Ascending aorta (tissue), 2 donors: ENCODE results near the gene MOCS3. TPM values are rescaled to one million over a fixed set of nuclear protein-coding genes. Genes with fewer than 3 reads are reported as not detected.
A peak's percentile ranks its signal among the peaks of the same experiment; 100 is the strongest.

Experiments
- DNase-seq, 2 donors: peaks; one replicate each; pipeline ENCODE4 v3.0.0-alpha.2; 2019; ENCODE audit warnings: low spot score in 2 of 2
- H3K27ac ChIP-seq, 2 donors: fragments of 200-600 bp; sonication (generic); one replicate each; pipeline ENCODE4 v1.5.1; 2016 to 2017; ENCODE audit warnings: mild to moderate bottlenecking in 1 of 2
- H3K27me3 ChIP-seq: fragments of 200-600 bp; sonication (generic); one replicate; pipeline ENCODE4 v1.5.1; 2017
- H3K36me3 ChIP-seq, 2 donors: fragments of 200-600 bp; sonication (generic); one replicate each; pipeline ENCODE4 v1.5.1; 2016
- H3K4me1 ChIP-seq, 2 donors: fragments of 200-600 bp; sonication (generic); one replicate each; pipeline ENCODE4 v1.5.1; 2016 to 2017; ENCODE audit warnings: mild to moderate bottlenecking in 1 of 2
- H3K4me3 ChIP-seq, 2 donors: fragments of 200-600 bp; sonication (generic); one replicate each; pipeline ENCODE4 v1.5.1; 2016 to 2017; ENCODE audit warnings: mild to moderate bottlenecking in 1 of 2
- H3K9me3 ChIP-seq, 2 donors: fragments of 200-600 bp; sonication (generic); one replicate each; pipeline ENCODE4 v1.5.1; 2016
- intact Hi-C: fragments of 100-400 bp; cut with DNase I; formaldehyde crosslinking; loops from one replicate; pipeline ENCODE4 v1.15.1; 2023
- total RNA-seq: library from RNA; depleted of rRNA; stranded (reverse); fragments of >200 nt; gene quantifications from one replicate; pipeline ENCODE4 v1.1.0, GENCODE V29; 2016
- TF ChIP-seq, protein P1 (sequence below), 3 experiments: fragments of 200-600 bp in 2 of 3; fragments of 450-650 bp in 1 of 3; sonication (generic) in 2 of 3; IDR thresholded peaks; one replicate each; pipeline ENCODE4 v1.5.1; 2016 to 2019; ENCODE audit warnings: antibody characterized with exemption in 3 of 3, mild to moderate bottlenecking in 1 of 3, moderate library complexity in 1 of 3

Gene MOCS3
- total RNA-seq, 1 donor from 2014 or later = 4.7 TPM

DNA sequence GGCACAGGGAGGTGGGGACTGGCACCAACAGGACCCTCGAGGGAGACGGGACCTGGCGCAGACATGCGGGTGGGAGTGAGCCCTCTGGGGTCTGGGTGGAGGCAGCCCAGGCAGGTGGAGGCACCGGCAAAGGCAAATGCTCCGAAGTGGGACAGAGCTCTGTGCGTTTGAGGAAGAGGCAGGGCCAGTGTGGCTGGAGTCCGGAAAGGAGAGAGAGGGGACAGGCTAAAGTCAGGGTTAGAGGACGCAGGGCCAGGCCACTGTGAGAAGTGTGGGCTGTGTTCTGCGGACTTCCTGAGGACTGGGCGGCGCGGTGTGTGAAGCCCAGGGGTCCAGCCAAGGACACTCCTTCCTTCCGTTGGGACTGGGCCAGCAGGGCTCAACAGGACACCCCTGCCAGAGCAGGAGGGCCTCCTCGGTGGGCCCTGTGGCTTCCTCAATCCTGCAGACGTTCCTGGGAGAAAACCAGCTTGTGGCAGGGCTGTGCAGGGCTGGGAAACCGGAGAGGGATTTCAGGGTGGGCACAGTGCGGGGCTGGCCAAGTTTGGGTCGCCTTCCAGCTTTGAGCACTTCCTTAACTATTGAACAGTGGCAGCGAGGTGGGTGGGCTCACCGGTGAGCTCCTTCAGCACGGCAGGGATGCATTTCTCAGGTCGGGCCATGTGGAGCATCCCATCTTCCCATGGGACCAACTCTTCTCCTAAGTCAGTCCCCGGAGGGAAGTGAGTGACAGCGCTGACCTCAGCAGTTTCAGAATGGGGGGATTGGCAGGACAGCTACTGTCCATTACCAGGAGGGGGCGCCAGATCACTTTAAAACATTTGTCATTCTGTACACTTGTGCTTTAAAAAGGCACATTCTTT is 22.5 kb downstream of the MOCS3 start:
- TF ChIP-seq, protein P1, sequence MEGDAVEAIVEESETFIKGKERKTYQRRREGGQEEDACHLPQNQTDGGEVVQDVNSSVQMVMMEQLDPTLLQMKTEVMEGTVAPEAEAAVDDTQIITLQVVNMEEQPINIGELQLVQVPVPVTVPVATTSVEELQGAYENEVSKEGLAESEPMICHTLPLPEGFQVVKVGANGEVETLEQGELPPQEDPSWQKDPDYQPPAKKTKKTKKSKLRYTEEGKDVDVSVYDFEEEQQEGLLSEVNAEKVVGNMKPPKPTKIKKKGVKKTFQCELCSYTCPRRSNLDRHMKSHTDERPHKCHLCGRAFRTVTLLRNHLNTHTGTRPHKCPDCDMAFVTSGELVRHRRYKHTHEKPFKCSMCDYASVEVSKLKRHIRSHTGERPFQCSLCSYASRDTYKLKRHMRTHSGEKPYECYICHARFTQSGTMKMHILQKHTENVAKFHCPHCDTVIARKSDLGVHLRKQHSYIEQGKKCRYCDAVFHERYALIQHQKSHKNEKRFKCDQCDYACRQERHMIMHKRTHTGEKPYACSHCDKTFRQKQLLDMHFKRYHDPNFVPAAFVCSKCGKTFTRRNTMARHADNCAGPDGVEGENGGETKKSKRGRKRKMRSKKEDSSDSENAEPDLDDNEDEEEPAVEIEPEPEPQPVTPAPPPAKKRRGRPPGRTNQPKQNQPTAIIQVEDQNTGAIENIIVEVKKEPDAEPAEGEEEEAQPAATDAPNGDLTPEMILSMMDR (IDR thresholded peaks at IDR 0.05) = peak; percentile 52 to 69 (median 54)
- Histone ChIP-seq H3K4me3 (no peak overlapping the region), H3K4me1 (no peaks in the 10 kb centered on the region), H3K9me3 (no peaks in the 10 kb centered on the region), H3K36me3 (no peaks in the 10 kb centered on the region), H3K27ac (no peak overlapping the region), H3K27me3 (no peaks in the 10 kb centered on the region)
- intact Hi-C loops = no loop called here
- no peak for DNase-seq

DNA sequence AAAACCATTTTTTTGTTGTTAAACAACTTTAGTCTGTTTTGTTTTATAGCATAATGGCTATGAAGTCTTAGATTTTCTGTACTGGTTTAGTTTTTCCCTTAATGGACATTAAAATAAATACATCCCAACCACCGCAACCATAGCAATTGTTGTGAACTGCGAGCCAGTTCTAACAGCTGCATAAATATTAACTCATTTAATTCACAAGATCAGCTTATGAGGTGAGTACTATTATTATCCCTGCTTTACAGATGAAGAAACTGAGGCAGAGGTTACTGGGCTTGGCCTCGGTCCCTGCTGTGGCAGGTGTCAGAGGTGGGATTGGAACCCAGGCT is 23.1 kb downstream of the MOCS3 start:
- intact Hi-C loops = no loop called here
- H3K27ac ChIP-seq = no peak overlapping the region
- DNase-seq = no peak
- H3K4me3 ChIP-seq = no peak overlapping the region
- no peaks in the 10 kb centered on the region for H3K27me3 ChIP-seq
- TF ChIP-seq, protein P1 (IDR thresholded peaks at IDR 0.05) = no peak
- H3K36me3 ChIP-seq = no peaks in the 10 kb centered on the region
- H3K4me1 ChIP-seq = no peaks in the 10 kb centered on the region
- no peaks in the 10 kb centered on the region for H3K9me3 ChIP-seq

DNA sequence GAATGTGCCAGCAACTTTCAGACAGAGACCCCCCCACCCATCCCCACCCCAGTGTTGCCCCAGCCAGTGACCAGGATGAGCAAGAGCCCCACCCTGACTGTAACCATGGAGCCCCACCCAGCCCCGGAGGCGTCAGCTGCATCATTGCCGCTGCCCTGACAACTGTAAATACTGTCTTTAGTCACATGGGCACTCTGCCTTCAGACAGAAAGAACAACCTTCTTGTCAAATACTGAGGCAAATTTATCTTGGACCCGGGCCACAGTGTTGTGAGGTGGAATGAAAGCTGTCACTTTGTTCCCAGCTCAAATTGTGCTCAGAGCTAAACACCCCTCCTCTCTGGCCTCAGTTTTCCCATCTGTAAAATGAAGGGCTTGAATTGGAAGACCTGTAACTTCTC is 23.7 kb downstream of the MOCS3 start:
- intact Hi-C loops = no loop called here

DNA sequence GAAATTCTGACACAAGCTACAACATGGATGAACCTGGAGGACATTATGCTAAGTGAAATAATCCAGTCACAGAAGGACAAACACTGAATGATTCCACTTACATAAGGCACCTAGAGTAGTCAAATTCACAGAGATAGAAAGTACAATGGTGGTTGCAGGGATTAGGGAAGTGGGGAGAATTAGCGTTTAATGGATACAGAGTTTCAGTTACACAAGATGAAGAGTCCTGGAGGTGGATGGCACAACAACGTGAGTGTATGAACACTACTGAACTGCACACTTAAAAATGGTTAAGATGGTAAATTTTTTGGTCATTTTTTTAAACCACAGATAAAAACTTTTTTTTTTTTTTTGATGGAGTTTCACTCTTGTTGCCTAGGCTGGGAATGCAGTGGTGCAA is 24.7 kb downstream of the MOCS3 start:
- no peak for DNase-seq
- H3K27ac ChIP-seq = no peak overlapping the region
- H3K4me1 ChIP-seq = no peaks in the 10 kb centered on the region
- TF ChIP-seq, protein P1 (IDR thresholded peaks at IDR 0.05) = no peak
- no peaks in the 10 kb centered on the region for H3K36me3 ChIP-seq
- H3K4me3 ChIP-seq = no peak overlapping the region
- no peaks in the 10 kb centered on the region for H3K27me3 ChIP-seq
- no peaks in the 10 kb centered on the region for H3K9me3 ChIP-seq
- intact Hi-C loops = no loop called here

More for the DNA sequence above, 23.7 kb downstream of the MOCS3 start:
- H3K9me3 ChIP-seq = no peaks in the 10 kb centered on the region
- DNase-seq = no peak
- H3K36me3 ChIP-seq = no peaks in the 10 kb centered on the region
- no peak overlapping the region for H3K4me3 ChIP-seq
- H3K27ac ChIP-seq = no peak overlapping the region
- TF ChIP-seq, protein P1 (IDR thresholded peaks at IDR 0.05) = no peak
- H3K4me1 ChIP-seq = no peaks in the 10 kb centered on the region
- no peaks in the 10 kb centered on the region for H3K27me3 ChIP-seq

DNA sequence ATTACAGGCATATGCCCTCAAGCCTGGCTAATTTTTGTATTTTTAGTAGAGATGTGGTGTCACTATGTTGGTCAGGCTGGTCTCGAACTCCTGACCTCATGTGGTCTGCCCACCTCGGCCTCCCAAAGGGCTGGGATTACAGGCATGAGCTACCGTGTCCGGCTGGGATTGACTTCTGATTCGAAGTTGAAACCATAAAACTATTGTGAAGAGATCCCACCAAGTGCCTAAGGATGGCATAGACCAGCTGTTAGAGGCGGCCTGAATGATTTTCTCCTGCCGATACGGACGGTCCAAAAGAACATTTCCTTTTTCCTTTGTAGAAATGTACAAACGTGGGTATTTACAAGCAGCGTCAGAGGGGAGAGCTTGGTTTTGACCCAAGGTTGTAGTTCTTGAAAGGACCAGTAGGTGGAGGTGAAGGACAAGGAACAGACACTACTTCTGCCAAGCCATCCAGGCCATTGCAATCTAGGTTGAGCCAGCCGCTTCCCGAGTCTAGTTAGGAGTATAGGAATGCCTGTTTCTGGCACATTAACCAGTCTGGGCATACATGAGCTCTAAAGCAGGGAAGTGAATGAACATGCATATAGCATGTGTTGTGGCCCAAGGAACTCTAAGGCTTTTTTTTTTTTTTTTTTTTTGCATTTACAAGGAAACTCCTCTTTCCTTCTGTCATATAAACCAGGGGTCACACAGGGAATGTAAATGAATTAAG is 29.0 kb downstream of the MOCS3 start:
- TF ChIP-seq, protein P1 (IDR thresholded peaks at IDR 0.05) = peak; percentile 81 to 93 (median 87)
- intact Hi-C loops = loop anchor here (2.0 to 5.0 kb wide), 3 partner anchors 319 to 1095 kb away; no protein-coding TSS in a partner anchor
- DNase-seq = peak in 1 of 2 donors; percentile 87
- Histone ChIP-seq H3K27me3 (no peaks in the 10 kb centered on the region), H3K9me3 (no peaks in the 10 kb centered on the region), H3K36me3 (no peaks in the 10 kb centered on the region), H3K4me3 (no peak overlapping the region), H3K4me1 (no peaks in the 10 kb centered on the region), H3K27ac (no peak overlapping the region)
